Left ventricle myocardium inferior (tissue), 1 donor: ENCODE results near the gene ARHGAP26. TPM values are rescaled to one million over a fixed set of nuclear protein-coding genes. Genes with fewer than 3 reads are reported as not detected.
A peak's percentile ranks its signal among the peaks of the same experiment; 100 is the strongest.

ENCODE experiments used
- DNase-seq: peaks from one replicate; pipeline ENCODE4 v3.0.0-alpha.2; 2020
- H3K27ac ChIP-seq: fragments of 200-600 bp; replicated peaks from 2 replicates; pipeline ENCODE4 v1.8.0; 2021
- H3K27me3 ChIP-seq: fragments of 200-600 bp; 2 replicates; pipeline ENCODE4 v1.8.0; 2021; ENCODE audit warnings: low read depth
- H3K36me3 ChIP-seq: fragments of 200-600 bp; 2 replicates; pipeline ENCODE4 v1.8.0; 2021
- H3K4me1 ChIP-seq: fragments of 200-600 bp; 2 replicates; pipeline ENCODE4 v1.8.0; 2021
- H3K4me3 ChIP-seq: fragments of 200-600 bp; 2 replicates; pipeline ENCODE4 v1.8.0; 2021; ENCODE audit warnings: mild to moderate bottlenecking, moderate library complexity
- H3K9me3 ChIP-seq: fragments of 200-600 bp; replicated peaks from 2 replicates; pipeline ENCODE4 v1.8.0; 2021
- intact Hi-C: fragments of 100-400 bp; cut with micrococcal nuclease; formaldehyde crosslinking; loops from one replicate; pipeline ENCODE4 v1.11.0; 2022
- total RNA-seq: library from RNA; stranded (reverse); fragmentation: NEBNext Ultra II Directional; extraction: Animal tissue kit (Norgen Biotek cat#: 25700); gene quantifications from one replicate; pipeline ENCODE4 v1.2.1, GENCODE V29; 2021
- TF ChIP-seq, protein P1 (sequence below): fragments of 200-600 bp; IDR thresholded peaks from 2 replicates; pipeline ENCODE4 v1.8.0; 2021; ENCODE audit warnings: antibody characterized with exemption, mild to moderate bottlenecking, borderline replicate concordance
- donor health status: DM: no; HTN: yes; CAD: no; lungs with severe emphysema.

Gene ARHGAP26
- total RNA-seq, 1 donor from 2014 or later, result 35.7 TPM

- TF ChIP-seq, protein P1, sequence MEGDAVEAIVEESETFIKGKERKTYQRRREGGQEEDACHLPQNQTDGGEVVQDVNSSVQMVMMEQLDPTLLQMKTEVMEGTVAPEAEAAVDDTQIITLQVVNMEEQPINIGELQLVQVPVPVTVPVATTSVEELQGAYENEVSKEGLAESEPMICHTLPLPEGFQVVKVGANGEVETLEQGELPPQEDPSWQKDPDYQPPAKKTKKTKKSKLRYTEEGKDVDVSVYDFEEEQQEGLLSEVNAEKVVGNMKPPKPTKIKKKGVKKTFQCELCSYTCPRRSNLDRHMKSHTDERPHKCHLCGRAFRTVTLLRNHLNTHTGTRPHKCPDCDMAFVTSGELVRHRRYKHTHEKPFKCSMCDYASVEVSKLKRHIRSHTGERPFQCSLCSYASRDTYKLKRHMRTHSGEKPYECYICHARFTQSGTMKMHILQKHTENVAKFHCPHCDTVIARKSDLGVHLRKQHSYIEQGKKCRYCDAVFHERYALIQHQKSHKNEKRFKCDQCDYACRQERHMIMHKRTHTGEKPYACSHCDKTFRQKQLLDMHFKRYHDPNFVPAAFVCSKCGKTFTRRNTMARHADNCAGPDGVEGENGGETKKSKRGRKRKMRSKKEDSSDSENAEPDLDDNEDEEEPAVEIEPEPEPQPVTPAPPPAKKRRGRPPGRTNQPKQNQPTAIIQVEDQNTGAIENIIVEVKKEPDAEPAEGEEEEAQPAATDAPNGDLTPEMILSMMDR, result no peak
- no peak overlapping the region for H3K27ac ChIP-seq
- no peaks in the 10 kb centered on the region for H3K36me3 ChIP-seq
- H3K4me1 ChIP-seq, result peaks cover 61% of the 10 kb centered on the region
- no peak for DNase-seq
- H3K4me3 ChIP-seq, result no peak overlapping the region
- no peaks in the 10 kb centered on the region for H3K27me3 ChIP-seq
- intact Hi-C loops, result no loop called here
- H3K9me3 ChIP-seq, result no peaks in the 10 kb centered on the region
Measured at GRCh38 chr5:143080982-143081381, 310.8 kb downstream of the ARHGAP26 start.

GRCh38 chr5:143083006-143083405, 312.8 kb downstream of the ARHGAP26 start:
- TF ChIP-seq, protein P1, result no peak
- H3K27me3 ChIP-seq, result no peaks in the 10 kb centered on the region
- no peak overlapping the region for H3K27ac ChIP-seq
- no peak overlapping the region for H3K4me3 ChIP-seq
- intact Hi-C loops, result no loop called here
- DNase-seq, result no peak
- peaks cover 61% of the 10 kb centered on the region for H3K4me1 ChIP-seq
- H3K36me3 ChIP-seq, result no peaks in the 10 kb centered on the region
- no peaks in the 10 kb centered on the region for H3K9me3 ChIP-seq

- peak overlapping the region; percentile 29 for H3K27ac ChIP-seq
- H3K9me3 ChIP-seq, result no peaks in the 10 kb centered on the region
- H3K4me1 ChIP-seq, result peaks cover 56% of the 10 kb centered on the region
- peaks cover 3% of the 10 kb centered on the region for H3K36me3 ChIP-seq
- TF ChIP-seq, protein P1, result no peak
- intact Hi-C loops, result no loop called here
- no peaks in the 10 kb centered on the region for H3K27me3 ChIP-seq
- no peak for DNase-seq
- H3K4me3 ChIP-seq, result no peak overlapping the region
Measured at GRCh38 chr5:143084407-143084806, 314.2 kb downstream of the ARHGAP26 start.

GRCh38 chr5:143085319-143085917, 315.2 kb downstream of the ARHGAP26 start:
- Histone ChIP-seq H3K27me3 (no peaks in the 10 kb centered on the region), H3K4me3 (no peak overlapping the region), H3K4me1 (peaks cover 56% of the 10 kb centered on the region), H3K9me3 (no peaks in the 10 kb centered on the region), H3K36me3 (peaks cover 3% of the 10 kb centered on the region), H3K27ac (peak overlapping the region; percentile 29)
- no peak for DNase-seq
- TF ChIP-seq, protein P1, result no peak
- intact Hi-C loops, result no loop called here

GRCh38 chr5:143086546-143086907, 316.4 kb downstream of the ARHGAP26 start:
- peaks cover 56% of the 10 kb centered on the region for H3K4me1 ChIP-seq
- peaks cover 3% of the 10 kb centered on the region for H3K36me3 ChIP-seq
- intact Hi-C loops, result no loop called here
- no peaks in the 10 kb centered on the region for H3K27me3 ChIP-seq
- TF ChIP-seq, protein P1, result no peak
- no peak overlapping the region for H3K4me3 ChIP-seq
- H3K27ac ChIP-seq, result peak overlapping the region; percentile 29
- H3K9me3 ChIP-seq, result no peaks in the 10 kb centered on the region
- no peak for DNase-seq
